NCI-H1436 (cell line): Measurements from ENCODE around the gene CMSS1.

ENCODE experiments used
- DNase-seq: peaks from one replicate; lab custom pipeline; 2025; lab: John Stamatoyannopoulos, UW

Gene CMSS1

DNA sequence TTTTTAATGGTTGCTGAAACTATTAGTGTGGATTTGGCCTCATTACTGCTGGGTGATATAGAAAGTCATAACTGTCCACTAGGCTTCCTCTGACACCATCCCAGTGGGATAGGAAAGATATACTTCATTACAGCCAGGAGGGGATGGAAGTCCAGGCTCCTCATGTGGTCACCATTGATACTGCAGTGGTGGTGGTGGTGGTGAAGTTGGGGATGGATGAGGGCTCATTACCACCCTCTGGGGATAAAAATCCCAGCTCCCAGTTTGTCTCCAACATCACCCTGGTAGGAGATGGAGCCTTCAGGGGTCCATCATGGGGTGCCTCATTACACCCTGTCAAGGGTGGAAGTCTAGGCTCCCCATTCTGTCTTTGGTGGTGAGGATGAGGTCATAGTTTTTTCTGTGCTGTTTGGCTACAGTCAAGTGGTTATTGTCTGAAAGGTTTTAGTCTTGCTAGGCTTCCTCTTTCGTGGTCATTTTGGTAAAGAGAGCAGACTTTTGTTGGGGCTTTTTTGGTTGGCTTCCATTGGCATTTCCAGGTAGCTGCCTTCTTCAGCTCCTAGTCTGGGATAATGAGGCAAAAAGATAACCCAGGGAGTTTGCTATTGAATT is 326.7 kb downstream of the CMSS1 start:
- DNase-seq, result no peak

DNA sequence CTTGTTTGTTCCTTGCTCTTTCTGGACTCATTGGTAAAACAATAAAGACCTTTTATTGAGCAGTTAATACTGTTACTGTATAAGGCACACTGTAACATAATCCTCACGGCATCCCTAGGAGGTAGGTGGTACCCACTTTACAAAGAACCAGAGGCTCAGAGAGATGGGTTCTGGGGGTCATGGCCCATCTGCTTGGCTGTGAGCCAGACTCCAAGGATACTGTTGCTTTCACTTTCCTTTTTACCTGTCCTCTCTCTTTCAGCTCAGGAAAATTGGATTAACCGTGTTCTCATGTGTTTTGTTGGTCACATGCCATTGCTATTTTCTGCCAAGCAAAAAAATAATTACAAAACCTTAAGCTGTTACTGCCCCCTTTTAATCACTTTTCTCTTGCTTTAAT is 331.5 kb downstream of the CMSS1 start:
- no peak for DNase-seq

DNA sequence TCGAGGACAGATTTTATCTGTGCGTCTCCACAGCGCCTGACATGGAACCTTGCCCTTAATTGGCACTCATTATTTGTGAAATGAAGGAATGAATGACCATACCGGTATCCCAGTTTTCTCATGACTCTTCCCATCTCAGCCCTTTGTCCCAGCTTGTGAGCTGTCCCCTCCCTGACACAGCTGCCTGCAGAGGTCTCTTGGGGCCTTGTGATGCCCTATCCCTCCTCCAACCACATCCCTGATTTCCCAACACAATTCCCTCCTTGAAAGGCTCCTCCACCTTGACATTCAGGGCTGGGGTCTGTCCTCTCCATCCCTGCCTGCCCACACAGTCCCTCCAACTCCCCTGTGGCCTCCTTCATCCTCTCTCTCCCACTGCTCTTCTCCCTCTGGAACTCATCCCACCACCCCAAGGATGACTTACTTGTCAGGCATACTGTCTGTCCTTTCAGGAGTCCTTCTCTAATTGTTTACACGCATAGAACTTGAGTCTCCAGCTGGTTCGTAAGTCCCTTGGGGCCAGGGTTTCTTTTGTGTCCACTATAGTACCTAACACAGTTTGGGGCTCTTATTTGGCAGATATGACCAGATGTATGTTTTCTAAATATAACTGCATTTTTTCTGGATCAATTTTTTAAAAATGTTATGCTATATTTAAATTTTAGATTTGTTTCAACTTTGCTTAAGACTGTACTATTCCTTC is 332.2 kb downstream of the CMSS1 start:
- DNase-seq, result no peak

DNA sequence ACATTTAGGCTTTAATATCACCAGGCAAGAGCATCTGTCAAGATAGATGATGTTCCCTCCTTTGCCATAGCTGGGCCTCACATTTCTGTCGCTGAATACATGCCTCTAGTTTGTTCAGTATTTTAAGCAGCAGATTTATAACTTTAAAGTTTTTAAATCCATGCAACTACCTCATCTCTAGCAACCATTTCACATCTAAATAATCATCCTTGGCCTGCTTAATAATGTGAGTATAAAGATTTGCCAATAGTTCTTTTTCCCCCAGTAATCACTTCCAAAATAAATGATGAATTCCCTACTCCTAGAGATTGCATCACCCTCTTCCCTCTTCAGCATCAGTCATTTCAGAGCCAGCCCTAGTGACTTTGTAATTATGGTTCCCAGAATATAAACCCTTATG is 332.8 kb downstream of the CMSS1 start:
- DNase-seq, result no peak

DNA sequence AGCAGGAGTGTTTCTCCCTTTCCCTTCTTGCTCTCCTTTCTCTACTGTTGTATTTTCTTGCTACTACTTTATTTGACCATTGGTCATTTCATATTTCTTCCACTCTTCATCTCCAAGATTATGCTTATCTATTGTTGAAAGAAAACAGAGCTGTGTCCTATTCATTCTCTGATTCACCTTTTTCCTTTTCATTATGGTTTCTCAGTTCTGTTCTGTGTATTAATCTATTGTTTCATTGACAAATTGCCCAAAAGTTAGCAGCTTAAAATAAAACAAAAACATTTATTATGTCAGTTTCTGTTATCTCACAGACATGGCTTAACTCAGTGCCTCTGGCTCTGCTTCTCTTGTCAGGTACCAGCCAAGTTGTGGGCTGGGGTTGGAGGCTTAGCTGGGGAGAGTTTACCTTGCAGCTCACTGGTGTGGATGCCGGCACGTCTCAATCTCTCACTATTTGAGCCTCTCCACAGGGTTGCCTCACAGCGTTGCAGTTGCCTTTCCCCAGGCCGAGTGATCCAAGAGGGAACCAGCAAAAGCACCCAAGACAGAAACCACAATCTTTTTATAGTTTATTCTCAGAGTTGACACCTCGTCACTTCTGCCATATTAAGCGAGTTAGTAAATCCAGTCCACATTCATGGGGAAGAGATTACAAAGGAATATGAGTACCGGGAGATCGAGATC is 333.5 kb downstream of the CMSS1 start:
- DNase-seq, result no peak

DNA sequence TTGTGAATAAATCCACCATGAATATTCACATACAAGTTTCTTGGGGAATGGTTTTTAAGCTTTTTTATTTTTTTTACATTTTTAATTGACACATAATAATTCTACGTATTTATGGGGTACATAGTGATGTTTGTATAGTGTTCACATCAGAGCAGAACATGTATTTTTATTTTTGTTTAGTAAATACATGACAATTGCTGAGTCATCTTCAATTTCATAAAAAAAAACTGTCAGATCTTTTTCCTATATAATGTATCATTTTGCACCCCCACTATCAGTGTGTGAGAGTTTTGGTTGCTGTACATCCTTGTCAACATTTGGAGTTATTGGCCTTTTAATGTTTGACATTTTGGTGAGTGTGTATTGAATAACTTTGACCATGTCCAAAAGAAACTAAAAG is 336.5 kb downstream of the CMSS1 start:
- no peak for DNase-seq

DNA sequence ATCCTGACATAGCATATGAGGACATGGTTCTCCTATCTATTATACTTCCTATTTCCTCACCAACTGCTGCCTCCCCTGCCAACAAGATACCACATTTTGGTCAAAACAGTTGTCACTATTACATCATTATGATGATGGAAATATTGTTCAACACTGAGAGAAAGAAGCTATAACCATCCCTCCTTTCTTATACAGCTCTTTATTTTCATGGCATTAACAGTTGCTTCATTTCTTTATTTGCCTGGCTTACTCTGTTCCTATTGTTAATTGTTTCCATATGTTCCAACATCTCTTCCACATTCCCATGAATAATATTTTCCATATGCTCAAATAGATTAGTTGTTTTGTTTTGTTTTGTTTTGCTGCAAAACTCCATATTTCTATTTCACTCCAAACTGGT is 337.5 kb downstream of the CMSS1 start:
- no peak for DNase-seq

DNA sequence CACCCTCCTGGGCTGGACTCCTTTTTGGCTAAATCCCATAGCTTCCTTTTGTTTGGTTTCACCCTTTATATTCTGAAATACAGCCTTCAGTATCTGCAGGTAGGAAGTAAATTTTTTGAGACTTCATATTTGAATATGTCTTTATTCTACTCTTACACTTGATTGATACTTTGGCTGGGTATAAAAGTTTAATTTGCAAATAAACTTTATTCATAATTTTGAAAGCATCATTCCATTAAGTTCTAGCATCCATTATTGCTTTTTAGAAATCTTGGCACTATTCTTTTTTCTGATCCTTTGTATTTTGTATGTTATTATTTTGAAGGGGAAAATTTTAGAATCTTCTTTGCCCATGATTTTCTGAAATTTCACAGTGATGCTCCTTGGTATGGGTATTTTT is 337.9 kb downstream of the CMSS1 start:
- no peak for DNase-seq

DNA sequence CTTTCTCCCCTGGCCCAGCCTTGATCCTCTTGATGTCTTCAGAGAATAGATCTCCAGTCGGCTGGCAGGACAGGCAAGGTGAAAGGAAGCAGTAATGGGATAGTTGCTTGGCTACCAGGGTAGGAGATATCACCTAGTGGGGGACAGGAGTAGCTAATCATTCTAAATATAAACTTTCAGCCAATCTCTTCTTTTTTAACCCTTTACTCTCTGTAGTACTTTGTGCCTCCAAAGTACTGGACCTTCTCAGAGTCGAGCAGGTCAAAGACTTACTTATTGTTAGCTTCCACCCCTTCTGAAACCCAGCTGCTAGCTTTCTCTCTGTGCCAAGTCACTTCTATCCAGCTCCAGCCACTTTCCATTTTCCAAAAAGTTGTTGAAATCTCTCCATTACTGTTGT is 340.0 kb downstream of the CMSS1 start:
- no peak for DNase-seq

DNA sequence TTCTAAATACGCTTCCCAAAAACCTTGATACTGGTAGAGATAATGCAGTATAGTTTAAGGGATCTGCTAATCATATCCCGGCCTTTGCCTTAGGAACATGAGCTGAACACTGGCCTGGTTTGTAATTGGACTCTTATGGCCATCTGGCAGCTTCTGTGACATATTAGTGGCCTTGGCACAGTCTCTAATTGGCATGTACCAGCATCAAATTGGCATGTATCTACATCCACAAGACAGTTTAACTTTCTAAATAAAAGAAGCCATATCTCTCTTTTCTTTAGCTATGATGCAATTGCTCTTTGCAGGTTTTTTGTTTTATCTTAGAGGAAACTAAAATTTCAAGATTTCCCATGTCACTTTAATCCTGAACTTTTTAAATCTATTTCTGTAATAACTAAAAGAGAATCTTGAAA is 341.3 kb downstream of the CMSS1 start:
- DNase-seq, result no peak

DNA sequence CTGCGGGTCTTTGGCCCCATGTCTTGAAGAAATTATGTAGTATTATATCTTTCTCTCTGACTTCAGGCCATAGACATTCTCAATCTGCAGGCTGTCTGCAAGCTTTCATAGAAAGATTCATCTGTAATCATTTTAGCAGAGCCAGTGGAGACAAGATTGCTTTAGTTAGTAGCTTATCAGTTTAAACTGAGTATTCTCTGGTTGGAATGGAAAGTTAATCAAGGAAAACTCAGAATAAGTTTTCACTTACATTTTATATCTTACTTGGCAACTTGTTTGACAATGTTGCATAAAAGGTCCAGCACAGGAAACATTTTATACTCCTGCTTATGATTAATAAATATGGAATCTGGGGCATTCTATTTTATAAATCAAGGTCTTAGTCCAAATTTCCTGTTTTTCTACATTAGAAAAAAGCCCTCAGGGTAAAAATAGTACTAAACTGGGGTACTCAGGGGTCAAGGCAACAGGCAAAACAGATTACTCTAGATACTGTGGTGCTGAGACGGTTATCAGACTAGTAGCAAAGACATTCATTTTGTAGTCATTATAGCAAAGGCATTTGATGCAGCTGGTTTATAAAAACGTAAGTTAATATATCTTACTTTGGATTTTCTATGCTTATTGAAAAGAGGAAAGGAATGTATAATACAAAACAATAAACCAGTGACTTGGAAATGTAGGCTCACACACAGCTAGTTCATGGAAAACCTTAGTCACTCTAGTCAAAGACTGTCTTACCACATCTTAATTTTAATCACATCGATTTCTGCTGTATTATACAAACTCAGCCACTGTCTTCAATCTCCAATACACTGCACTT is 341.9 kb downstream of the CMSS1 start:
- DNase-seq, result no peak

DNA sequence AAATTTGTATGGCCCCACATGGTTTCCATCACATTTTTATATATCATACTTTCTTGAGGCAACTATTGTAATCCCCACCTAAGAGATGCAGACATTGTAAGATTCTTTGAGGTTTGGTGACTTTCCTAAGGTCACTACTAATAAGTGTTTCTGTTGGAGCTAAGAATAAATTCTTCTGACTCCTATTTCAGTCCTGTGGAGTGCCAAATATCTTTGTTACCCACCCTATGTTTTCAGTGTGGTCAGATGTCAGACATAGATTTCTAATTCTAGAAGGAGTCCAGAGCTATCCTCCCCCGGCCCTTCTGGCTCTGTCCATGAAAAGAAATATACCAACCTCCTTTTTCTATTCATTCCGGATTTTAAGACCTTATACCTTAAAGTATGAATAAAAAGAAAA is 342.9 kb downstream of the CMSS1 start:
- no peak for DNase-seq

DNA sequence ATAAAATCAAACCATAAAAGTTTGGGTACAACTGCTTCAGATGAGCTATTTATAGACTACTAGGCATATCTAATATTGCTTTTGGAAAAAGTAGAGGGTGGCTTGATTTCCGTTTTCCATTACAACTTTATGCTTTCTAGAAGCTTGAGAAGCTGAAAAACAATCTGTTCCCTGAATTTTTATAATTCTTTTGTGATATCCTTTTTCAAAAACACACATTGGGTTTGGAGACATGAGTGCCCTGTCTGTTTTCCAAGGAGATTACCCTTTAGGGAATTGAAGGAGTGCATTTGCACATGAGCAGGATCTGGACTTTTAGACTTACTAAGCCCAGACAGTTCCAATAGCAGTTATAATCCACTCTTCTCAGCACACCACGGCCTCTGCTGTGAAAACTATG is 346.1 kb downstream of the CMSS1 start:
- no peak for DNase-seq

DNA sequence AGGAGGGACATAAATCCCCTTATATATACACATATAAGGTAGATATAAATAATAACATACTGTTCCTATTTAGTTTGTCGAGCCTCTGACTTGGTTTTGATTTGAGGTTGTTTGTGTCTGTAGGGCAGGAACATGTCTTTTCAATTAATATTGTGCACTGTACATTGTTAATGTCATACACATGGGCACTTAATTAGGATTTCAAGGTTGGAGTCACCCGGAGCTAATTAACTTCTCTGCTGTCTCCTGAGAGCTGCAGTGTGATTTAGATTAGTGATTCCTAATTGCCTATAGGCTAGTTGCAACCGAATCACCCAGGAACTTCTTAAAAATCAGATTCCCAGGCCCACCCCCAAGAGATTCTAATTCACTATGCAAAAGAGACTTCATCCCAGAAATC is 347.1 kb downstream of the CMSS1 start:
- no peak for DNase-seq

DNA sequence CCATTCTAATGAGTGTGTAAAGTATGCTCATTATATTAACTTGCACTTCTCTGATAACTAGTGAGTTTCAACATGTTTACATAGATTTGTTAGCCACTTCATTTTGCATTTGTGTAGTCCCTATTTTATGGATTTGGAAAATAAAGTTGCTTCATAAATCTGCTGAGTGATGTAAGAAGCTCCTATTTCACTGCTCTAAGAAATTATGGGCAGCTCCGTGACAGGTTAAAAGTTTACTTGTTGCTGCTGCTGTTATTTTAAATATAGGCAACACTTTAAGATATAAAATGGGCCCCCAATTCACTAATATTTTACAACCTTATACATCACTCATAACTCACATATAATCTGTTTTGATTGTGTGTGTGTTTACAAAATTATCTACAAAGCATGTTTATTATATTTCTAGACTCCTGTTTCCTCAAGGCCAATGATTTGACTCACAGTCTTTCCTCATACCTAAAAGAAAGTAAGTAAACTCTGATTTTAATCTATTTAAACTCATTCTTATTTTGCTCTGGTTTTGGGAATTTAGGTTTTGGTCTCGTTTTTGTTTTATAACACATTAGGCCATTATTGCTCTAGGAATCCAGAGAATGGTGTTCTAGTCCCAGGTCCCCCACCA is 348.4 kb downstream of the CMSS1 start:
- no peak for DNase-seq

DNA sequence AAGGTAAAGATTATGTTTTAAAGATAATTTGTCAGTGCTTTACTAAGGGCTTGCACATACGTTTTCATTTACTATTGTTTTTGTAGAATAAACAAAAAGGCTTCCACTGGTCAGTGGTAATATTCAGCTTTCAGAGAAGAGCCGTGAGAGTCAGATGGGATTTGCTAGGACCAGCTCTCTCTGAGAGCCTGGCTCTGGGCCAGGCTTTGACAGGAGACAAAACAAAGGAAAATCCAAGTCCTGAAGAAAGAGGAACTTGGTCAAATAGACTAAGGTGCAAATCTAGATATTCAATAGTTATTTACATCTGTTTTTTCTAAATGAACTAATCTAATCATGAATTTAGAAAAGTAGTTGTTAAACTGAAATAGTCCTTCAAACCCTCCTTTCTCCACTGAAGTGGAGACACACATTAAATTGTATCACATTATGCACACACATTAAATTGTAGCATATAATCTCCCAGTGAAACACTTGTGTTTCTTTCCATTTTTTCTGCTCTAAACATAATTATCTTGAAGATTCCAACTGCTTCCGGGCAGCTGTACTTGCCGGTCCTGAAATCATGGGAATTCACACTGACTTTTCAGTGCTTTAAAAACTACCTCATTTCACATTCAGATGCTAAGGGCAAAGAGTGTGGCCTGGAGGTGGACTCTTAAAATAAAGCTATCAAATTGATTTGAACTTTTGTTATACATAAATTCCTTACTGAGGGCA is 351.7 kb downstream of the CMSS1 start:
- DNase-seq, result no peak

DNA sequence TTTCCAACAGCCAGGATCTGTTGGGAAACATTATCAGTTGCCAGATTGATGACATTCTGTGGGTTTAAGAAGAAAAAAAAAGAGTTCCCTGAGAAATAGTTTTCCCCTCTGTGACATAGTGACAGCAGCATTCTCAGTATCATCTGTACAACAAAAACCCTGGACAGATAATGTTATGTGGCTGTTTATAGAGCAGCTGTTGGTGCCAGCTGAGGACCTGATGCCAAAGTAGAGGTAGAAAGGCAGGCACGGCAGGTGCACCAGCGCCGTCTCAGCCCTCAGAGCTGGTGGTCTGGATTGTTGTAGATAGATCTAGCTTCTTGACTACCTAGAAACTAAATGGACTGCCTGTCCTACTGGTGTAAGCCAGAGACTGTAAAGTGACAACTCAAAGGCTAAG is 352.8 kb downstream of the CMSS1 start:
- no peak for DNase-seq

DNA sequence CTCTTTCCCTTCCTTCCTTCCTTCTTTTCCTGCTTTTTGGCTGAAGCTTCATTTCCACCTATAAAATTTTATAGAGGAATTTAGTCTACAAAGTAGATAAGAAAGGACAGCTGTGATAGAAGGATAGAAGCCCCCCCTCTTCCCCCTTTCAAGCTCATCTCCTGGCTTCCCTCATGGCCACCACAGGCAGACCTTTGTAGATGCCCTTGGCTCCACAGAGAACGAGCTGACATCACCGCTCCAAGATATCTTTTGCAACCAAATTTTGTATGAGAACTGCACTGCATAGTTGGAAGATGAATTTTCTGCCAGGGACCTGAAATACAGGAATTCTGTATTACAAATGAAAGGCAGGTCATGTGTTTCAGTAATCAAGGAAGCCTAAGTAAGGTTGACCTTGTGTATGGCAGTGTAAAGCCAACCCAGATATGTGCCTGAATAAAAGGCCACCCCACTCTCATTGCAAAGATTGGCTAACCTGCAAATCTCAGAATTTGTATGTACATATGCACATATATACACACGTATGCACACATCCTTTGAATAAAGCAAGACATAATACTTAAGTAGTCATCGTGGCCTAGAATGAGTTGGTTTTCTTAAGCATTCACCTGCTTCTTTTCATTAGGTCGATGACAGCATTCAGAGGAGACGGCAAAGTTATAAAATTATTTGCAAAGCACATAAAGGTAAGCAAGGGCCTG is 353.7 kb downstream of the CMSS1 start:
- no peak for DNase-seq

DNA sequence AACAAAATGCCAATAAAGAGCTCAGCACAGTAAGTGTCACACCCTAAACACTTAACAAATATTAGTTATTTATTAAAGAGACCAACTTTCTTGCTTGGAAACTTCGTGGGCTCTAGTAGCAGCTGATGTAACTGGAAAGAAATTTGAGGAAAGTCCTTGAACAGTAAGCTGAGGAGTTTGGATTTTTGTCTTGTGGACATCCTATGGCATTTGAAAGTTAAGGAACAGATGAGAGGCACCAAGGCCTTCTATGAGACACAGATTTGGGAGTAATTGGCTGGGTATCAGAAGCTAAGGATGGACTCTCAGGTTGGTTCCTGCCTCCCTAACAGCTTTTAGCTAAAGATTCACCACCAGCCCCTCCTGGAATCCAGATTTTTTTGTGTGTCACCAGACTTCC is 356.3 kb downstream of the CMSS1 start:
- DNase-seq, result no peak

DNA sequence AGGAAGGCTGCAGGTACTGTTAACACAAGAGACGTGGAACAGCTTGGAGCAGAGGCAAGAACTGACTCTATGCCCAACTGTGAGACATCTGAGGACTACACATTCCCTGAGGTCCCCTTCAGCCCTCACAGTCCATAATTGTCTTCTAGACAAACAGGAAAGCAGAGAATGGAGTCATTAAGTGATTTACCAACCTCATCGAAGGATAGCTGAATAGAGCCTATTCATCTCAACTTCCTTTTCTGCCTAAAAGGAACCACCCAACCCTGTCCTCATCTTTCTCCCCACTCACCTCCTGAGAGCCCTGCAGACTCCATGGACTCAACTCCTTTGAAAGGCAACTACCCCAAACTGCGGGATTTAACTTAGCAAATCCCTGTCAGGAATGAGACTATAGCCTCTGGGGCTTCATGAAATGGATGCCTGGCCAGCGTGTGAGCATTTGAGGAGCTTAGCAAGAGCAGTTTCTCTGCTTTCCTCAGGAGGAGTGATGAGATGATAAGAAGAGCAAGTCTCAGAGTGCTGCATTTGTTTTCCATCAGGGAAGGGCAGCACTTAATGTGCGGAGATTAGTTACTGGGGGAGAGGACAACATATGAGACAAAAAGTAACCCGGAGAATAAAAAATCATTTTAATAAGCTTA is 358.1 kb downstream of the CMSS1 start:
- DNase-seq, result peak; percentile 87
